Measurements from ENCODE around the gene DAAM2. TPM values are rescaled to one million over a fixed set of nuclear protein-coding genes. Genes with fewer than 3 reads are reported as not detected.

DAAM2 gene
- total RNA-seq, 1 experiment from 2014 or later: not detected

GRCh38 chr6:39914239-39914638, 122.1 kb downstream of the DAAM2 start:
- H3K4me1 Mint-ChIP-seq (ENCODE audit: insufficient read depth, unreplicated experiment): no peaks in the 10 kb centered on the region
- no peaks in the 10 kb centered on the region for H3K27me3 Mint-ChIP-seq (ENCODE audit: insufficient read depth, unreplicated experiment)
- H3K27ac Mint-ChIP-seq (ENCODE audit: low read depth, unreplicated experiment): no peak overlapping the region
- no peaks in the 10 kb centered on the region for H3K36me3 Mint-ChIP-seq (ENCODE audit: insufficient read depth, unreplicated experiment)
- ChIA-PET POLR2A (no interaction called here), CTCF (no interaction called here)
- BruUV-seq (replicated peaks): no TSS peak
- DNase-seq (ENCODE audit: unreplicated experiment): no peak
- intact Hi-C loops (cut with micrococcal nuclease): no loop called here
- no peak overlapping the region for H3K4me3 Mint-ChIP-seq (ENCODE audit: unreplicated experiment)
- TF ChIP-seq, protein P1, sequence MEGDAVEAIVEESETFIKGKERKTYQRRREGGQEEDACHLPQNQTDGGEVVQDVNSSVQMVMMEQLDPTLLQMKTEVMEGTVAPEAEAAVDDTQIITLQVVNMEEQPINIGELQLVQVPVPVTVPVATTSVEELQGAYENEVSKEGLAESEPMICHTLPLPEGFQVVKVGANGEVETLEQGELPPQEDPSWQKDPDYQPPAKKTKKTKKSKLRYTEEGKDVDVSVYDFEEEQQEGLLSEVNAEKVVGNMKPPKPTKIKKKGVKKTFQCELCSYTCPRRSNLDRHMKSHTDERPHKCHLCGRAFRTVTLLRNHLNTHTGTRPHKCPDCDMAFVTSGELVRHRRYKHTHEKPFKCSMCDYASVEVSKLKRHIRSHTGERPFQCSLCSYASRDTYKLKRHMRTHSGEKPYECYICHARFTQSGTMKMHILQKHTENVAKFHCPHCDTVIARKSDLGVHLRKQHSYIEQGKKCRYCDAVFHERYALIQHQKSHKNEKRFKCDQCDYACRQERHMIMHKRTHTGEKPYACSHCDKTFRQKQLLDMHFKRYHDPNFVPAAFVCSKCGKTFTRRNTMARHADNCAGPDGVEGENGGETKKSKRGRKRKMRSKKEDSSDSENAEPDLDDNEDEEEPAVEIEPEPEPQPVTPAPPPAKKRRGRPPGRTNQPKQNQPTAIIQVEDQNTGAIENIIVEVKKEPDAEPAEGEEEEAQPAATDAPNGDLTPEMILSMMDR (IDR thresholded peaks at IDR 0.05; ENCODE audit: unreplicated experiment): no peak
- no peaks in the 10 kb centered on the region for H3K9me3 Mint-ChIP-seq (ENCODE audit: unreplicated experiment)

DNA sequence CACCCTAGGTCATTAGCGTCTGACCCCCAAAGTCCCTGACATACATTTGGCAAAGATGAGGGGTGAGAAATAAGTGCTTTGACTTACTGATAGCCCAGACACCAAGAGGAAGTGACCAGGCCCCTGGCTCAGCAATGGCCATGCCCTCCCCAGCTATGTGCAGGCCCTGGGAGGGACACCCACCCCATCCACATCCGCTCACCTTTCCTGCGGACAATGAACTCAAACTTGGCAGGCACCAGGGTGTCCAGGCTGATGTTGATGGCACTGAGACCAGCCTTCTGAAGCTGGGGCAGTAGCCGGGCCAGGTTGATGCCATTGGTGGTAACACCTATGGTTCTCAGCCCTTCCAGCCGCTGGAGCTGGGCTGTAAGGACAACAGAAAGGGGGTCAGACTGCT, 123.7 kb downstream of the DAAM2 start:
- no peaks in the 10 kb centered on the region for H3K9me3 Mint-ChIP-seq (ENCODE audit: unreplicated experiment)
- no peak for DNase-seq (ENCODE audit: unreplicated experiment)
- intact Hi-C loops (cut with micrococcal nuclease): no loop called here
- H3K36me3 Mint-ChIP-seq (ENCODE audit: insufficient read depth, unreplicated experiment): no peaks in the 10 kb centered on the region
- ChIA-PET POLR2A (no interaction called here), CTCF (no interaction called here)
- H3K27ac Mint-ChIP-seq (ENCODE audit: low read depth, unreplicated experiment): no peak overlapping the region
- H3K27me3 Mint-ChIP-seq (ENCODE audit: insufficient read depth, unreplicated experiment): no peaks in the 10 kb centered on the region
- TF ChIP-seq, protein P1 (IDR thresholded peaks at IDR 0.05; ENCODE audit: unreplicated experiment): no peak
- no peak overlapping the region for H3K4me3 Mint-ChIP-seq (ENCODE audit: unreplicated experiment)
- no peaks in the 10 kb centered on the region for H3K4me1 Mint-ChIP-seq (ENCODE audit: insufficient read depth, unreplicated experiment)
- no TSS peak for BruUV-seq (replicated peaks)

- Mint-ChIP-seq H3K9me3 (ENCODE audit: unreplicated experiment) (no peaks in the 10 kb centered on the region), H3K27ac (ENCODE audit: low read depth, unreplicated experiment) (no peak overlapping the region), H3K36me3 (ENCODE audit: insufficient read depth, unreplicated experiment) (peaks cover 6% of the 10 kb centered on the region), H3K27me3 (ENCODE audit: insufficient read depth, unreplicated experiment) (no peaks in the 10 kb centered on the region), H3K4me3 (ENCODE audit: unreplicated experiment) (no peak overlapping the region), H3K4me1 (ENCODE audit: insufficient read depth, unreplicated experiment) (no peaks in the 10 kb centered on the region)
- ChIA-PET POLR2A (no interaction called here), CTCF (interaction anchor here (1.1 kb wide), 1 partner anchor 59 kb away, joined by 4 read pairs; no protein-coding TSS in a partner anchor)
- TF ChIP-seq, protein P1 (IDR thresholded peaks at IDR 0.05; ENCODE audit: unreplicated experiment): no peak
- BruUV-seq (replicated peaks): no TSS peak
- DNase-seq (ENCODE audit: unreplicated experiment): no peak
- intact Hi-C loops (cut with micrococcal nuclease): no loop called here
Observed at GRCh38 chr6:39917329-39917728, 125.2 kb downstream of the DAAM2 start.

DNA sequence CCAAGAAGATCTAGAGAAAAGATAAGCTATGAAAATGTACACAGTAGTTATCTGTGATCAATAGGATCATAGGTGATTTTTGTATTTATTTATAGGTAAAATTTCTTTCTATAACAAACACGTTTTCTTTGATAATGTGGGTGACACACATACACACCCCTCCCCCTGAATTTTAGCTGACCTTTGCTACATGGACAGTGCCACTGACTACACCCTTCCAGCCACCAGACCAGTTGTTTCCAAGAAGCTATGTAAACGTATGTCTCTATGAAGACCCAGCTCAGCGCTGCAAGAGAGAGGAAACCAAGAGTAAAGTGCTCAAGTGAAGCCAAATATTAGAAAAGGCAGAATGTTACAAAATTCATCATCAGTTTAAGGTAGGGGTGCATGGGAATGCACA, 125.8 kb downstream of the DAAM2 start:
- Mint-ChIP-seq H3K27me3 (ENCODE audit: insufficient read depth, unreplicated experiment) (no peaks in the 10 kb centered on the region), H3K27ac (ENCODE audit: low read depth, unreplicated experiment) (no peak overlapping the region), H3K4me3 (ENCODE audit: unreplicated experiment) (no peak overlapping the region), H3K36me3 (ENCODE audit: insufficient read depth, unreplicated experiment) (peaks cover 6% of the 10 kb centered on the region), H3K4me1 (ENCODE audit: insufficient read depth, unreplicated experiment) (no peaks in the 10 kb centered on the region), H3K9me3 (ENCODE audit: unreplicated experiment) (no peaks in the 10 kb centered on the region)
- POLR2A ChIA-PET: no interaction called here
- CTCF ChIA-PET: interaction anchor here (0.5 kb wide), 1 partner anchor 45 kb away, joined by 3 read pairs; no protein-coding TSS in a partner anchor
- DNase-seq (ENCODE audit: unreplicated experiment): no peak
- BruUV-seq (replicated peaks): no TSS peak
- intact Hi-C loops (cut with micrococcal nuclease): no loop called here
- TF ChIP-seq, protein P1 (IDR thresholded peaks at IDR 0.05; ENCODE audit: unreplicated experiment): no peak
